DOHH2 (cell line): ENCODE measurements around the gene SLC49A3.

Source experiments
- H3F3A ChIP-seq: fragments of 200-600 bp; sonication (generic), shearing (Covaris generic); 2 replicates; pipeline ENCODE4 v1.6.0; 2016; ENCODE audit warnings: antibody characterized with exemption, mild to moderate bottlenecking; ENCODE audit not compliant: control insufficient read depth, insufficient read depth
- H3K27ac ChIP-seq: fragments of 200-600 bp; sonication (generic); 2 replicates; pipeline ENCODE4 v1.5.1; 2014; ENCODE audit warnings: low read depth, mild to moderate bottlenecking, low read length, moderate library complexity
- H3K27me3 ChIP-seq: fragments of 200-600 bp; sonication (generic); 2 replicates; pipeline ENCODE4 v1.6.1; 2014; ENCODE audit warnings: mild to moderate bottlenecking, low read length, mixed read lengths; ENCODE audit not compliant: control insufficient read depth
- H3K36me3 ChIP-seq: fragments of 200-600 bp; sonication (generic); 2 replicates; pipeline ENCODE4 v1.6.1; 2014; ENCODE audit warnings: mild to moderate bottlenecking, low read length, moderate library complexity, mixed read lengths; ENCODE audit not compliant: control insufficient read depth
- H3K4me1 ChIP-seq: fragments of 200-600 bp; sonication (generic); 2 replicates; pipeline ENCODE4 v1.6.1; 2014; ENCODE audit warnings: mild to moderate bottlenecking, low read length, mixed read lengths; ENCODE audit not compliant: control insufficient read depth
- H3K4me2 ChIP-seq: fragments of 200-600 bp; sonication (generic); 2 replicates; pipeline ENCODE4 v1.6.0; 2014; ENCODE audit warnings: mild to moderate bottlenecking, low read length, moderate library complexity
- H3K4me3 ChIP-seq: fragments of 200-600 bp; sonication (generic); 2 replicates; pipeline ENCODE4 v1.5.1; 2014; ENCODE audit warnings: mild to moderate bottlenecking, low read length, mixed read lengths
- H3K79me2 ChIP-seq: fragments of 200-600 bp; sonication (generic); 2 replicates; pipeline ENCODE4 v1.6.1; 2014; ENCODE audit warnings: mild to moderate bottlenecking, low read length, mixed read lengths; ENCODE audit not compliant: control insufficient read depth
- H3K9me2 ChIP-seq: fragments of 200-600 bp; sonication (generic); replicated peaks from 2 replicates; pipeline ENCODE4 v1.6.1; 2014; ENCODE audit warnings: mild to moderate bottlenecking, low read length, mixed read lengths; ENCODE audit not compliant: control insufficient read depth
- H3K9me3 ChIP-seq: fragments of 200-600 bp; sonication (generic); 2 replicates; pipeline ENCODE4 v1.6.1; 2014; ENCODE audit warnings: antibody characterized with exemption, low read length, mixed read lengths; ENCODE audit not compliant: control insufficient read depth, insufficient read depth
- H4K20me1 ChIP-seq: fragments of 200-600 bp; sonication (generic); 2 replicates; pipeline ENCODE4 v1.6.0; 2014; ENCODE audit warnings: low read depth, mild to moderate bottlenecking, antibody characterized with exemption, low read length, moderate library complexity; ENCODE audit not compliant: control insufficient read depth, insufficient read depth
- EZH2phosphoT487 ChIP-seq: fragments of 200-600 bp; sonication (generic); IDR thresholded peaks from 2 replicates; pipeline ENCODE4 v1.6.1; 2017; ENCODE audit warnings: borderline replicate concordance, mild to moderate bottlenecking, antibody characterized with exemption, low read length, moderate library complexity, mixed read lengths
- TF ChIP-seq, protein P1 (sequence below): fragments of 200-600 bp; sonication (generic); IDR thresholded peaks from one replicate; pipeline ENCODE4 v1.5.1; 2014; ENCODE audit warnings: antibody characterized with exemption, mild to moderate bottlenecking, low read depth, low read length; ENCODE audit not compliant: poor library complexity, severe bottlenecking

SLC49A3 gene

GRCh38 chr4:649751-650310 lies 39.1 kb downstream of the SLC49A3 start:
- no peak overlapping the region for H3K4me2 ChIP-seq
- no peaks in the 10 kb centered on the region; the same call in 1 of the 2 replicates for H3K9me3 ChIP-seq
- no peaks in the 10 kb centered on the region for H3K9me2 ChIP-seq
- no peaks in the 10 kb centered on the region for H3F3A ChIP-seq
- TF ChIP-seq, protein P1, sequence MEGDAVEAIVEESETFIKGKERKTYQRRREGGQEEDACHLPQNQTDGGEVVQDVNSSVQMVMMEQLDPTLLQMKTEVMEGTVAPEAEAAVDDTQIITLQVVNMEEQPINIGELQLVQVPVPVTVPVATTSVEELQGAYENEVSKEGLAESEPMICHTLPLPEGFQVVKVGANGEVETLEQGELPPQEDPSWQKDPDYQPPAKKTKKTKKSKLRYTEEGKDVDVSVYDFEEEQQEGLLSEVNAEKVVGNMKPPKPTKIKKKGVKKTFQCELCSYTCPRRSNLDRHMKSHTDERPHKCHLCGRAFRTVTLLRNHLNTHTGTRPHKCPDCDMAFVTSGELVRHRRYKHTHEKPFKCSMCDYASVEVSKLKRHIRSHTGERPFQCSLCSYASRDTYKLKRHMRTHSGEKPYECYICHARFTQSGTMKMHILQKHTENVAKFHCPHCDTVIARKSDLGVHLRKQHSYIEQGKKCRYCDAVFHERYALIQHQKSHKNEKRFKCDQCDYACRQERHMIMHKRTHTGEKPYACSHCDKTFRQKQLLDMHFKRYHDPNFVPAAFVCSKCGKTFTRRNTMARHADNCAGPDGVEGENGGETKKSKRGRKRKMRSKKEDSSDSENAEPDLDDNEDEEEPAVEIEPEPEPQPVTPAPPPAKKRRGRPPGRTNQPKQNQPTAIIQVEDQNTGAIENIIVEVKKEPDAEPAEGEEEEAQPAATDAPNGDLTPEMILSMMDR = no peak
- TF ChIP-seq EZH2phosphoT487 = no peak
- H3K79me2 ChIP-seq = no peaks in the 10 kb centered on the region
- H3K36me3 ChIP-seq = no peaks in the 10 kb centered on the region
- H3K27ac ChIP-seq = no peak overlapping the region
- no peak overlapping the region for H3K4me3 ChIP-seq
- H3K4me1 ChIP-seq = no peaks in the 10 kb centered on the region
- H4K20me1 ChIP-seq = no peaks in the 10 kb centered on the region
- no peaks in the 10 kb centered on the region for H3K27me3 ChIP-seq

DNA sequence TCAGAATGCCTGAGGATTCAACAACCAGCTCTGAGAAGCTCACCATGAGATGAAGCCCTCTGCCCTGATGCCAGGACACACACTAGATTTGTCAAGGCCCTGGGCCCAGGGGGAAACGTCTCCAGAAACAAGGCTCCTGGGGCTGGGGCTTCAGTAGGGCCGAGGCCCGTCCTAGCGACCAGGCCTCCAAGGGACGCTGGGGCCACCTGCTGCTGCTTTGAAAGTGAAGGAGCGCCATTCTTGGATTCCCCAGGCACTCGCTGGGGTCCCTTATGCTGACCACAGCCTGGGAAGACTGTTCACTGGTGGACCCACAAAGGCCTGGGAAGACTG lies 39.7 kb downstream of the SLC49A3 start:
- H3K27me3 ChIP-seq = no peaks in the 10 kb centered on the region
- H3K9me2 ChIP-seq = no peaks in the 10 kb centered on the region
- no peak for TF ChIP-seq EZH2phosphoT487
- TF ChIP-seq, protein P1 = no peak
- no peaks in the 10 kb centered on the region for H3F3A ChIP-seq
- no peaks in the 10 kb centered on the region for H3K79me2 ChIP-seq
- H3K9me3 ChIP-seq = no peaks in the 10 kb centered on the region; the same call in 1 of the 2 replicates
- no peaks in the 10 kb centered on the region for H4K20me1 ChIP-seq
- no peak overlapping the region for H3K4me2 ChIP-seq
- no peak overlapping the region for H3K4me3 ChIP-seq
- H3K36me3 ChIP-seq = no peaks in the 10 kb centered on the region
- H3K27ac ChIP-seq = no peak overlapping the region
- no peaks in the 10 kb centered on the region for H3K4me1 ChIP-seq

GRCh38 chr4:648579-649292 lies 40.2 kb downstream of the SLC49A3 start:
- Histone ChIP-seq H3K27me3 (no peaks in the 10 kb centered on the region), H3K27ac (no peak overlapping the region), H3F3A (no peaks in the 10 kb centered on the region), H3K36me3 (no peaks in the 10 kb centered on the region), H3K4me3 (no peak overlapping the region), H3K9me2 (no peaks in the 10 kb centered on the region), H3K79me2 (no peaks in the 10 kb centered on the region), H4K20me1 (no peaks in the 10 kb centered on the region), H3K4me1 (no peaks in the 10 kb centered on the region), H3K9me3 (no peaks in the 10 kb centered on the region; the same call in 1 of the 2 replicates), H3K4me2 (no peak overlapping the region)
- TF ChIP-seq, protein P1 = no peak
- no peak for TF ChIP-seq EZH2phosphoT487
